ENCODE data around the gene CPZ.

The CPZ gene

GRCh38 chr4:8568068-8568668 is 24.4 kb upstream of the CPZ start:
- no peaks in the 10 kb centered on the region for H3K4me1 ChIP-seq
- H3K36me3 ChIP-seq (ENCODE audit: control insufficient read depth, insufficient read depth, low read length): no peaks in the 10 kb centered on the region
- no peak overlapping the region for H3K4me3 ChIP-seq (ENCODE audit: low read depth, low read length)
- no peaks in the 10 kb centered on the region for H3K27me3 ChIP-seq (ENCODE audit: control insufficient read depth, insufficient read depth, low read length)
- no peaks in the 10 kb centered on the region for H3K9me3 ChIP-seq (ENCODE audit: control insufficient read depth, low read length)
- TF ChIP-seq, protein P1, sequence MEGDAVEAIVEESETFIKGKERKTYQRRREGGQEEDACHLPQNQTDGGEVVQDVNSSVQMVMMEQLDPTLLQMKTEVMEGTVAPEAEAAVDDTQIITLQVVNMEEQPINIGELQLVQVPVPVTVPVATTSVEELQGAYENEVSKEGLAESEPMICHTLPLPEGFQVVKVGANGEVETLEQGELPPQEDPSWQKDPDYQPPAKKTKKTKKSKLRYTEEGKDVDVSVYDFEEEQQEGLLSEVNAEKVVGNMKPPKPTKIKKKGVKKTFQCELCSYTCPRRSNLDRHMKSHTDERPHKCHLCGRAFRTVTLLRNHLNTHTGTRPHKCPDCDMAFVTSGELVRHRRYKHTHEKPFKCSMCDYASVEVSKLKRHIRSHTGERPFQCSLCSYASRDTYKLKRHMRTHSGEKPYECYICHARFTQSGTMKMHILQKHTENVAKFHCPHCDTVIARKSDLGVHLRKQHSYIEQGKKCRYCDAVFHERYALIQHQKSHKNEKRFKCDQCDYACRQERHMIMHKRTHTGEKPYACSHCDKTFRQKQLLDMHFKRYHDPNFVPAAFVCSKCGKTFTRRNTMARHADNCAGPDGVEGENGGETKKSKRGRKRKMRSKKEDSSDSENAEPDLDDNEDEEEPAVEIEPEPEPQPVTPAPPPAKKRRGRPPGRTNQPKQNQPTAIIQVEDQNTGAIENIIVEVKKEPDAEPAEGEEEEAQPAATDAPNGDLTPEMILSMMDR (IDR thresholded peaks at IDR 0.05): no peak
- no peak overlapping the region for H3K9ac ChIP-seq
- no peak overlapping the region for H3K4me2 ChIP-seq (ENCODE audit: low read length)
- no peak overlapping the region for H3K27ac ChIP-seq
- no peak overlapping the region for H2AFZ ChIP-seq
- no peaks in the 10 kb centered on the region for H3K79me2 ChIP-seq

DNA sequence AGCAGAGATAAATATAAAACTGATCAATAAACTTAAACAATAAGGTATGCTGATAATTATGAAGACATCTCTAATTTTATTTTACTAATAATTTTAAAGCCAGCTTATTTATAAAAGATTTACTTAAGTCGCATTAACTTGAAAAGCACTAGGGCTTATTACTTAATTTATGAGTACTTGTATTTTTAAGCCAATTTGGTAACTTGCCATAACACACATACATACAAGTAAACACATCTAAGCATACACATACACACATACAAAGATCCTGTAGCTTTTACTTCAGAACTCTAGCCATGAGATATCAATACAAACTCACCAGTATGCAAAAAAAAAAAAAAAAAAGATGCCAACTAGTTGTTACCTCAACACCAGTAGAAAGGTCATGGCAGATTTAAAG is 22.4 kb upstream of the CPZ start:
- Histone ChIP-seq H3K79me2 (no peaks in the 10 kb centered on the region), H2AFZ (no peak overlapping the region), H3K36me3 (ENCODE audit: control insufficient read depth, insufficient read depth, low read length) (no peaks in the 10 kb centered on the region), H3K27ac (no peak overlapping the region), H3K27me3 (ENCODE audit: control insufficient read depth, insufficient read depth, low read length) (no peaks in the 10 kb centered on the region), H3K9me3 (ENCODE audit: control insufficient read depth, low read length) (no peaks in the 10 kb centered on the region), H3K4me3 (ENCODE audit: low read depth, low read length) (no peak overlapping the region), H3K4me1 (no peaks in the 10 kb centered on the region), H3K9ac (no peak overlapping the region), H3K4me2 (ENCODE audit: low read length) (no peak overlapping the region)
- TF ChIP-seq, protein P1 (IDR thresholded peaks at IDR 0.05): no peak

DNA sequence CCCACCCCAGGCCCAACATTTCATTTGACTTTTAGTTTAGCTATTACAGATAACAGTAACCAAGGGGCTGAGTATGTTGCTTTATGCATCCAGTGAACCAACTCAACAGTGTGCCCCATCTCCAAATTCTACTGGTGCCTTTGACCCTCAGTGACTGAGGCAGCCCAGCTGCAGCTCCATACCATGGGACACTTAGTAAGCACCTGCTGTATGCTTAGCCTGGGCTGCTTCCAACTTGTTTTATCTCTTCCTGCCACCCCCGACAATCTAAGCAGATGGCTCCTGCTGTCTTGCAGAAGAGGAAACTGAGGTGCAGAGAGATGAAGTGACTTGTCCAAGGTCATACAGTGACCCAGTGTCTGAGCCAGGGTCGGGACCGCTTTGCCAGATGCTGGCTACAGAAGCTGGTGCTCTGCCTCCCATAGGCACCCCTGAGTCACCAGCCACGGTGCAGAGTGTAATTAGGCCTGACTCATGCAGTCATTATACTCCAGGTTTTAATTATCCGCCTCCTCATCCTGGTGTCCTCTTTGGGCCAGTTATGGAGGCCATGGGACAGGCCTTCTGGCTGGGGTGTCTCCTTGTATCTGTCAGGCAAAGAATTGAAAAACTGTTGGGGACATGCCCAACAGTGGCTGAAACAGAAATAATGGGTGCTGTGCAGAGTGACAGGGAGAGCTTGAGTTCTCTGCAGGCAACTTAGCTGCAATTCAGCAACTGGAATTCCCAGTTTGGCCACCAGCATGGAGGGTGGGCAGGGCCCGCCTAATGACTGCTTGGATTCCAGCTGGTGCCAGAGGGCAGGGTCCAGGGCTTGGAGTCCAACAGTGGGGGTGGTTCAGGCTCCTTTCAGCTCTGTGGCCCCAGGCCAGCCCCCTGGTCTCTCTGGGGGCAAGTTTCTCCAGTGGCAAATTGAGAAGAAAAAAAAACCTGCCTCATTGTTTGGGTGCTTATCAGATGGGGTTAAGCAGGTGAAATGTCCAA is 20.6 kb upstream of the CPZ start:
- H3K9me3 ChIP-seq (ENCODE audit: control insufficient read depth, low read length): no peaks in the 10 kb centered on the region
- no peak overlapping the region for H2AFZ ChIP-seq
- no peak overlapping the region for H3K4me2 ChIP-seq (ENCODE audit: low read length)
- no peaks in the 10 kb centered on the region for H3K27me3 ChIP-seq (ENCODE audit: control insufficient read depth, insufficient read depth, low read length)
- no peaks in the 10 kb centered on the region for H3K36me3 ChIP-seq (ENCODE audit: control insufficient read depth, insufficient read depth, low read length)
- no peak overlapping the region for H3K4me3 ChIP-seq (ENCODE audit: low read depth, low read length)
- no peaks in the 10 kb centered on the region for H3K4me1 ChIP-seq
- TF ChIP-seq, protein P1 (IDR thresholded peaks at IDR 0.05): no peak
- no peaks in the 10 kb centered on the region for H3K79me2 ChIP-seq
- H3K9ac ChIP-seq: no peak overlapping the region
- H3K27ac ChIP-seq: no peak overlapping the region

DNA sequence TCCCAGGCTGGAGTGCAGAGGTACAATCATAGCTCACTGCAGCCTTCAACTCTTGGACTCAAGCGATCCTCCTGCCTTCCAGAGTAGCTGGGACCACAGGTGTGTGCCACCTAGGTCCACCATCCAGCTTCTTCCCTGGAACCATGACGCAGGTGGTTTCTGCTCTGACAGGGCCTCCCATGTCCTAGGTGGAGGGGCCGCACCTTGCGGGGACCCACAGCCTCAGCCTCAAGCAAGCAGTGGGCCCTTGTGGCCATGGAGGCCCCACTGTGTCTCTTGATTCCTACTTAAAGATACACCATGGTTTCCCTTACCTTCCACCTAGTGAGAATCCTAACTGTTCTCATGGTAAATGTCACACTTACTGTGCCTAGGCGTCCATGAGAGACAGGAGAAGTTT is 19.3 kb upstream of the CPZ start:
- H3K36me3 ChIP-seq (ENCODE audit: control insufficient read depth, insufficient read depth, low read length): no peaks in the 10 kb centered on the region
- H3K9ac ChIP-seq: no peak overlapping the region
- TF ChIP-seq, protein P1 (IDR thresholded peaks at IDR 0.05): no peak
- no peaks in the 10 kb centered on the region for H3K4me1 ChIP-seq
- H2AFZ ChIP-seq: no peak overlapping the region
- H3K27me3 ChIP-seq (ENCODE audit: control insufficient read depth, insufficient read depth, low read length): no peaks in the 10 kb centered on the region
- H3K9me3 ChIP-seq (ENCODE audit: control insufficient read depth, low read length): no peaks in the 10 kb centered on the region
- H3K4me2 ChIP-seq (ENCODE audit: low read length): no peak overlapping the region
- H3K79me2 ChIP-seq: no peaks in the 10 kb centered on the region
- H3K27ac ChIP-seq: no peak overlapping the region
- H3K4me3 ChIP-seq (ENCODE audit: low read depth, low read length): no peak overlapping the region
